ENCODE results near the gene BATF3. TPM values are rescaled to one million over a fixed set of nuclear protein-coding genes. Genes with fewer than 3 reads are reported as not detected.

The BATF3 gene
- total RNA-seq, 1 experiment from 2014 or later = 1.3 TPM

GRCh38 chr1:212685429-212685828 is 14.2 kb downstream of the BATF3 start:
- intact Hi-C loops (cut with micrococcal nuclease; ENCODE audit: unreplicated experiment) = no loop called here
- no TSS peak for BruUV-seq (replicated peaks)
- H3K4me1 ChIP-seq (replicated peaks; ENCODE audit: insufficient read depth) = no peaks in the 10 kb centered on the region
- H3K79me2 ChIP-seq (ENCODE audit: low read depth) = no peaks in the 10 kb centered on the region
- H3K4me2 ChIP-seq = no peak overlapping the region
- H3F3A ChIP-seq (ENCODE audit: insufficient read depth, low read depth) = no peaks in the 10 kb centered on the region
- H3K9me2 ChIP-seq (ENCODE audit: insufficient read depth) = no peaks in the 10 kb centered on the region
- H2AFZ ChIP-seq = no peak overlapping the region
- ChIA-PET CTCF (no interaction called here), POLR2A (ENCODE audit: unreplicated experiment) (no interaction called here)
- no peak overlapping the region for H3K27ac ChIP-seq
- H3K4me3 ChIP-seq = no peak overlapping the region
- peaks cover 44% of the 10 kb centered on the region for H3K27me3 ChIP-seq (ENCODE audit: insufficient read depth, low read depth)
- no peaks in the 10 kb centered on the region for H4K20me1 ChIP-seq (ENCODE audit: insufficient read depth)
- no peak for TF ChIP-seq CTCF (conservative IDR thresholded peaks at IDR 0.05)
- no peak for TF ChIP-seq EZH2 (IDR thresholded peaks at IDR 0.05; ENCODE audit: low read depth)
- no peak for DNase-seq
- H3K36me3 ChIP-seq (ENCODE audit: low read depth) = no peaks in the 10 kb centered on the region
- no peaks in the 10 kb centered on the region for H3K9me3 ChIP-seq (ENCODE audit: insufficient read depth, low read depth)

- no peaks in the 10 kb centered on the region for H3K79me2 ChIP-seq (ENCODE audit: low read depth)
- POLR2A ChIA-PET (ENCODE audit: unreplicated experiment) = no interaction called here
- no peaks in the 10 kb centered on the region for H3K36me3 ChIP-seq (ENCODE audit: low read depth)
- peaks cover 36% of the 10 kb centered on the region for H3K27me3 ChIP-seq (ENCODE audit: insufficient read depth, low read depth)
- H3K4me2 ChIP-seq = no peak overlapping the region
- TF ChIP-seq CTCF (conservative IDR thresholded peaks at IDR 0.05) = no peak
- no peak for TF ChIP-seq EZH2 (IDR thresholded peaks at IDR 0.05; ENCODE audit: low read depth)
- H3K27ac ChIP-seq = no peak overlapping the region
- H4K20me1 ChIP-seq (ENCODE audit: insufficient read depth) = no peaks in the 10 kb centered on the region
- intact Hi-C loops (cut with micrococcal nuclease; ENCODE audit: unreplicated experiment) = no loop called here
- H3K4me3 ChIP-seq = no peak overlapping the region
- DNase-seq = no peak
- H3K9me3 ChIP-seq (ENCODE audit: insufficient read depth, low read depth) = no peaks in the 10 kb centered on the region
- no TSS peak for BruUV-seq (replicated peaks)
- CTCF ChIA-PET = no interaction called here
- no peak overlapping the region for H2AFZ ChIP-seq
- no peaks in the 10 kb centered on the region for H3K4me1 ChIP-seq (replicated peaks; ENCODE audit: insufficient read depth)
- H3F3A ChIP-seq (ENCODE audit: insufficient read depth, low read depth) = no peaks in the 10 kb centered on the region
- no peaks in the 10 kb centered on the region for H3K9me2 ChIP-seq (ENCODE audit: insufficient read depth)
Measured at GRCh38 chr1:212684521-212685090, 15.0 kb downstream of the BATF3 start.

- TF ChIP-seq EZH2 (IDR thresholded peaks at IDR 0.05; ENCODE audit: low read depth) = no peak
- TF ChIP-seq CTCF (conservative IDR thresholded peaks at IDR 0.05) = no peak
- Histone ChIP-seq H3K4me1 (replicated peaks; ENCODE audit: insufficient read depth) (no peaks in the 10 kb centered on the region), H3K27me3 (ENCODE audit: insufficient read depth, low read depth) (peaks cover 30% of the 10 kb centered on the region), H3K4me2 (no peak overlapping the region), H3F3A (ENCODE audit: insufficient read depth, low read depth) (no peaks in the 10 kb centered on the region), H3K4me3 (no peak overlapping the region), H3K9me2 (ENCODE audit: insufficient read depth) (no peaks in the 10 kb centered on the region), H3K27ac (no peak overlapping the region), H4K20me1 (ENCODE audit: insufficient read depth) (no peaks in the 10 kb centered on the region), H3K9me3 (ENCODE audit: insufficient read depth, low read depth) (no peaks in the 10 kb centered on the region), H3K36me3 (ENCODE audit: low read depth) (no peaks in the 10 kb centered on the region), H2AFZ (no peak overlapping the region), H3K79me2 (ENCODE audit: low read depth) (no peaks in the 10 kb centered on the region)
- no TSS peak for BruUV-seq (replicated peaks)
- ChIA-PET CTCF (no interaction called here), POLR2A (ENCODE audit: unreplicated experiment) (no interaction called here)
- intact Hi-C loops (cut with micrococcal nuclease; ENCODE audit: unreplicated experiment) = no loop called here
- DNase-seq = no peak
Measured at GRCh38 chr1:212684076-212684475, 15.6 kb downstream of the BATF3 start.
